Fibroblast of upper back skin (primary cell): ENCODE measurements around the gene THAP9.
"Not testable (repeated sequence)": the region's sequence is repeated elsewhere in the genome, so short reads cannot be mapped to it uniquely, and the experiment has no call there.

Experiments
- DNase-seq: peaks from one replicate; pipeline ENCODE4 v3.0.0-alpha.2; 2013

The THAP9 gene

DNA sequence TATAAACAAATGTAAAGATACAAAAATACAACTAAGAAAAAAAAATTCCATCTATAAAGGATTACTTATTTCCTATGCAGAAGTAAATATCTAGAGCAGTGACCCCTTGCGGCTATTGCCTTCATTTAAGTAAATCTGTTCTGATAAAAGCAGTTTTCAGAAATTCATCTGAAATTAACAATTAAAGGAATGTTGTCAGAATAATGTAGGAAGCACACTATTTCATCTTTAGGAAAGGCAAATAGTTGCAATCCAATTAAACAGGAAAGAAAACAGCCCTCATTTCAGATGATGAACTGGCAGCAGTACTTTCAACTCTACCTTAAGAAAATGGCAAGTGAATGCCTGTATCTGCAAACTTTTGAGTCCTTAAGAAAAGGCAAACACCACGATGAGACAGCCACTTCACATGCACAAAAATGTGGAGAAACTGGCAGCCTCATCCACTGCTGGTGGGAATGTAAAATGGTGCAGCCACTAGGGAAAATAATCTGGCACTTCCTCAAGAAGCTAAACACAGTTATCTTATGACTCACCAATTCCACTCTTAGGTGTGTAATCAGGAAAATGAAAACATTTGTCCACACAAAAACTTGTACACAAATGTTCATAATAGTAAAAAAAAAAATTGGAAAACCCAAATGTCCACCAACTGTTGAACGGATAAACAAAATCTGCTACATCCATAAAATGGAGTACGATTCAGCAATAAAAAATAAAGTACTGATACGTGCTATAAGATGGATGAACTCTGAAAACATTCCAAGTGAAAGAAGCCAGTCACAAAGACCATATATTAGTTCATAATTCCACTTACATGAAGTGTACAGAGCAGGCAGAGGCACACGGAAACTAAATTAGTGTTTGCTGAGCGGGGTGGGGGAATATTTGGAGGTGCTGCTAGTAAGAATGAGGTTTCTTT lies 2.0 kb upstream of the THAP9 start:
- peak; percentile 91 for DNase-seq

DNA sequence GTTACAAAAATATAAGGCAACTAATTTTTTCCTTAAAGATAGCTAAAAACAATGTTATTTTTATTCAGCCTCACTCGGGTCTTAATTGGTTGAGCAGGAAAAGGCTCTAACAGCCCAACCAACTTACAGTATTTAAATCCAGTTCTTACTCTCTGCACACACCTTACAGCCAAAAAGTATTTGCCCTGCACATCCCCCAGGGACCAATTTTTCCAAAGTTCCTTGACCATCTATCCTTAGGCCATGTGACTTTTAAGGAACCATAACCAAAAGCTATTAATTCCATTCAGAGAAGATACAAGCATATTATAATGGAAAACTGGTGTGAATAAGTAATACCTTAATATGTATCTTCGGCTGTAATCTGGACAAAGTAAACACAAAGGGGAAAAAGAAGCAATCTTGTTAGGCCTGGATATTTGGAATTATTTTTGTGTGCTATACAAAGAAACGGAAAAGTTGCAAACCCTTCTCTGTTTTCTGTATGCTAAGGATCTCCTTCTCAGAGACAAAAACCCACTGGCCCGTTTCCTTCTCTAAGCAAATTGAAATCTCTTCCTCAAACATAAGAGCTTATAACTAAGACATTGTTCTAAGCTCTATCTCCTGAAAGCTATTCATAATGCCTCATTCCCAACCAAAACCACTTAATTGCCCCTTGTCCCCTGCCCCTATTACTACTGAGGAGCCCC lies 1.0 kb upstream of the THAP9 start:
- DNase-seq = no peak

DNA sequence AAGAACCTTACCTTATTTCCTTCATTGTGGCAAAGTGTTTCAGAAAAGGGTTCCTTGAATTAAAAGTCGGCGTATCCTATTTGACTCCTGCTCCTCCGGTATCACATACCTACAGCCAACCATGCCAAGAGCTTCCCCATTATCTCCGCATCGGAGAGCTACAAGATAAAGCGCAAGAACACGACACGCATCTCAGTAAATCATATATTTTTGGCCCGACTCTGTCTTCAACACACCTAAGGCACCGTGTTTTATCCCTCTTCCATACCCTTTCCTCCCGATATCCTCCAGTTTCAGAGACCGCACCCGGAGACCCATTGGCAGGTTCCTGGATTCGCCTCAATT lies 497 bp upstream of the THAP9 start:
- DNase-seq = no peak

DNA sequence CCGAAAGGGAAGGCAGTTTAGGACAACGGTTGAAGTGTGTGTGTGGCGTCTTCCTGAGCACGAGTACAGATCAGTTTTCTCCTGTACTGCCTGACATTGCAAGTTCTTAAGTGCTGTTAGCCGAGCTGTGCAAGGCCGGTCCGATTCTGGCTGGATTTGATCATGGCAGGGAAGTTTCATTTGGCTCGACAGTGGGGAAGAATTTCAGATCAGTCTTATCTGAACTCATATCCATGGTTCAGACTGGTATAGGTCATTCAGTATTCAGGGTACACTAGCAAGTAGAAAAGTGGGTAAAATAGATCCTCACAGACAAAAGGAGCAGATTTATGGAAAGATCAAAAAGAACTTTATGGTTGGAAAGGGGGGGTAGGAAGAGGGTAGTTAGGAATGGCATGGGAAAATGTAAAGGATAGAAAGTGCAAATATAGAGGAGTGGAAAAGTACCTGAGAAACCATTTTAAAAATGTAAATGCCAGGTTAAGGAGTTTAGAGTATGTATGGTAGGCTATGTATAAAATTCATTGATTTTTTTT lies 716 bp downstream of the THAP9 start:
- DNase-seq = no peak

DNA sequence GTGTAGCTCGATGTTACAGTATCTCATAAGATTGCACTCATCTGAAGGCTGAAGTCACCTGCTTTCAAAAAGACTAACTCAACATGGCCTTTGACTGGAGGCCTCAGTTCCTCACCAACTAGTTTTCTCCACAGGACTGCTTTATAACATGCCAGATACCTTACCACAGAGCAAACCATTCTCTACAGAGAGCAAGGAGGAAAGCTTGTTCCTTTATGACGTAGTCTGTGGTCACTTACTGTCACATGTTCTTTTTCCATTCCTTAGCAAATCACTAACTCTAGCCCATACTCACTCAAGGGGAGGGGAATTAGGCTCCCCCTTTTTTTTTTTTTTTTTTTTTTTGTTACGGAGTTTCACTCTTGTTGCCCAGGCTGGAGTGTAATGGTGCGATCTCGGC lies 3.2 kb downstream of the THAP9 start:
- DNase-seq = no peak

DNA sequence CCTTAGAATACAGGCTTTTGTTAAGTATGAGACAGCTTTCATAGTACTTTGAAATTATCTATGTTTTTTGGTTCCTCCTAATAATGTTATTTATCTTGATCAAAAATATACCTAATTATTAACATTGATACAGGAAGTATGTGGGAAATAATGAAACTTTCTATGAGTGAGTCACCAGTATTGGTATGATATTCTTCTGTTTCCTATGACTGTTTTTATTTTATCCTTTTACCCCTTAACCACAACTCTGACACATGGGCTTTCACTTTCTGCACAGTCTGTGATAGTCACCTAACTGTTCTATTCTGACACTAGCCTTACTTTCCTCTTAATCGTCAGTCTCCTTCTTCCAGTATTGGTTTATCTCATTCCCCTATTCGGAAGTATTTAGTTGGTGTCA lies 4.7 kb downstream of the THAP9 start:
- DNase-seq = peak; percentile 48

DNA sequence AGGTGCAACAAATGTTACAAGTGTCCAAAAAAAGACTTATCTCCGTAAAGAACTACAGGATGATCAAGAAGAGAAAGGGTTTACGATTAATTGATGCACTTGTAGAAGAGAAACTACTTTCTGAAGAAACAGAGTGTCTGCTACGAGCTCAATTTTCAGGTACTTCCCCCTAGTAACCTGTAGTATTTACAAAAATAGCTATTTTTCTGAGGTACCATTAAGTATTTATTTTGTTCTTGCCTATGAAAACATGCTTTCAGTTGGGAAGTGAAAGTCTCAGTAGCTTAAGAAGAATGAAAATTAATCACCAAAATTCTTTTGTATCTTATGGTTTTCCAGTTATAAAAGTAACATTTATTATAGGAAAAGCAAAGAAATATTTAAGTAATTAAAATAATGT lies 5.9 kb downstream of the THAP9 start:
- DNase-seq = no peak

DNA sequence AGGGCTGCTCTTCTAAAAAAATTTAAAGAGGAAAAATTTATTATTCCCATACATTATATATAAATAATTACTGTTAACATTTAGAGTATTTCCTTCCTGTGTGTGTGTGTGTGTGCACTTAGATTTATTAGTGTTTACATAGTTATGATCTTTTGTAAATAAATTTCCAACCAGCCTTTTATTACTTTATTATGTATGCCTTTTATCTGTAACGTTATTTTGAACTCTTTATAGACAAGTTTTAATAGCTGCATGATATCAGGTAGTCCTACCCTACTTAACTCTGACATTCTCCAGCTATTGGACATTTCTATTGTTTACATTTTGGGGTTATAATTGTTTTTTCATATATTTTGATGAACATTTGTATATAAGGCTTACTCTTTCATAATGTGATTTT lies 8.8 kb downstream of the THAP9 start:
- no peak for DNase-seq

DNA sequence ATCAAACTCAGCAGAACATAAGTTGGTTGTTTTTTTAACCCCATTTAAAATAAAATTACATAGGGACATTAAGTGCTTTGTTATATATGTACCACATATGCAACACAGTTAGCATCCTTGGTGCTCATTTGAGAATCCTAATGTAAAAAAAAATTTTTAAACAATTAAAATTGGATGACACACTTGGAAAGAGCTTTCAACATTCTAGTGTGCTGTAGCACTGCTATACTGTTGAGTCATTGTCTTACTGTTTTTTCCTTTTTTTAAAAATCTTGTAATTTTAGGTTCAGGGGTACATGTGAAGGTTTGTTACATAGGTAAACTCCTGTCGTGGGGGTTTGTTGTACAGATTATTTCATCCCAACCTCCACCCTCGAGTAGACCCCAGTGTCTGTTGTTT lies 12.8 kb downstream of the THAP9 start:
- DNase-seq = no peak

DNA sequence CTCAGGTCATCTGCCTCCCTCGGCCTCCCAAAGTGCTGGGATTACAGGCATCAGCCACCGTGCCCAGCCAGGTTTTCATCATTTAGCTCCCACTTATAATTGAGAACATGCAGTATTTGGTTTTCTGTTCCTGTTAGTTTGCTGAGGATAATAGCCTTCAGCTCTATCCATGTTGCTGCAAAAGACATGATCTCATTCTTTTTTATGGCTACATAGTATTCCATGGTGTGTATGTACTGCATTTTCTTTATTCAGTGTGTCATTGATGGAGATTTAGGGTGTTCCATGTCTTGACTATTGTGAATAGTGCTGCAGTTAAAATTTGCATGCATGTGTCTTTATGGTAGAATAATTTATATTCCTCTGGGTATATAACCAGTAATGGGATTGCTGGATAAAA lies 13.4 kb downstream of the THAP9 start:
- DNase-seq = not testable (repeated sequence)

DNA sequence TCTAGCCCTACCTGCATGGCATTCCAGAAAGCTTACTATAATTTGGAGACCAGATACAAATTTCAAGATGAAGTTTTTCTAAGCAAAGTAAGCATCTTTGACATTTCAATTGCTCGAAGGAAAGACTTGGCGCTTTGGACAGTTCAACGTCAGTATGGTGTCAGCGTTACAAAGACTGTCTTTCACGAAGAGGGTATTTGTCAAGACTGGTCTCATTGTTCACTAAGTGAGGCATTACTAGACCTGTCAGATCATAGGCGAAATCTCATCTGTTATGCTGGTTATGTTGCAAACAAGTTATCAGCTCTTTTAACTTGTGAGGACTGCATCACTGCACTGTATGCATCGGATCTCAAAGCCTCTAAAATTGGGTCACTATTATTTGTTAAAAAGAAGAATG lies 17.6 kb downstream of the THAP9 start:
- DNase-seq = no peak

DNA sequence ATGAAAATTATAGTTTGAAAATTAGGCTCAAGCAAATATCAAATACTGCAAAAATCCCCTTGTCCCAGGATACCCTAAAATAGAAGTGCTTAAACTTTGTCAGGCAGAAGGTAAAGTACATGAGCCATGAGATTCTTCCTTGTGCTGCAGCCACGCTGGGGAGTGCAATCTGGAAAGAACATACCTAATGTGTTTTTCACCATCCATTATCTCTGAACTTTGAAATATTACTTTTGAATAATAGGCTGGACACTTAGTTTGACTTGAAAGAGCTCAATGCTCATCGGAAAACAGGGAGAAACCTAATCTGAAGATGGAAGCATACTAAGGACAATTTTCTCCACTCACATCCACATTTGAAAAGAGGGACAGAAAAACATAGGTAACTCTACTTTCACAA lies 18.9 kb downstream of the THAP9 start:
- DNase-seq = no peak

DNA sequence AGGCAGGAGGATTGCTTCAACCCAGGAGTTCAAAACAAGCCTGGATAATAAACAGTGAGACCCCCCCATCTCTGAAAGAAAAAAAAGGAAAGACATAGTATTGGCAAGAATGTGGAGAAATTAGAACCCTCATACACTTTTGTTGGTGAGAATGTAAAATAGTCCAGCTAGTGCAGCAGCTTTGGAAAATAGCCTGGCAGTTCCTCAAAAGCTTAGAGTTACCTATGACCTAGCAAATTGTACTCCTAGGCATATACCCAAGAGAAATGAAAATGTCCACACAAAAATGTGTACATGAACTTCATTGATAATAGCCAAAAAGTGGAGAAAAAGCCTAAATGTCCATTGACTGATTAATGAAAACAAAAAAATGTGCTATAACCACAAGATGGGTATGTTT lies 21.3 kb downstream of the THAP9 start:
- no peak for DNase-seq

DNA sequence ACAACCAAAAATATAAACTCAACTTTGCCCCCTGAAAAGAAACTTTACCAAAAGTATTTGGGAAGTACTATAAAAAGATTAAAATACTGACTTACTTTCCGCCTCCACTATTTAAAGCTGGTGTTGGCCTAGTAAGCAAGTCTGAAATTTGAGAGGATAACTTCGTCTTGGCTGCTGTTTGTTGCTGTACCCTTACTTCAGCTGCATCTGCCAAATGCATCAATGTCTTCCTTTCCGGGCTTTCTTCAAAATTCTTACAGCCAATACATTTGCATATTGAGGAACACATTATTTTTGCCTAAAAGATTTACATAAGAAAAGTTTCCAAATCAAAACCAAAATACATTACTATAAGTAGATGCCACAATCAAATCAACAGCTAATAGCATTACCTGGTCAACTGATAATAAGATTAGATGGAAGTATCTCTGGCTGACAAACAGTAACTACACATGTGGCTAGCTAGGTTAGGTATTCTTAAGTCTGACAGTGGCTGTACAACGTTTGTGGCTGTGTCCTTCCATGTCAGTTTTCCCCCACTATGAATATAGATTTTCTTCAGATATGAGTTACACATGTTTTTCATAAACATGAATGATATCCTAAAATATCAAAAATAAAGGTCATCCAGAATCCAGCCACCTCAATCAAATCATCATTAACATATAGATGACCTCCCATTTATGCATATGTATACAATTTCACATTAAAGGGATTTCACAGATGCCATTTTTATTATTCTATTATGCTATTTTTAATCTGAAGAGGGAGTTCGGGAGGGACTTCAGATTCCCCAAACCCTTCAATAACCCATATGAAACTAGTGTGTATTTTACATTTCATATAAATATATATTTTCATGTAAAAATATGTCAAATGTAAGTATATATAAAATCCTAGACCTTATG lies 30.6 kb downstream of the THAP9 start:
- DNase-seq = no peak

DNA sequence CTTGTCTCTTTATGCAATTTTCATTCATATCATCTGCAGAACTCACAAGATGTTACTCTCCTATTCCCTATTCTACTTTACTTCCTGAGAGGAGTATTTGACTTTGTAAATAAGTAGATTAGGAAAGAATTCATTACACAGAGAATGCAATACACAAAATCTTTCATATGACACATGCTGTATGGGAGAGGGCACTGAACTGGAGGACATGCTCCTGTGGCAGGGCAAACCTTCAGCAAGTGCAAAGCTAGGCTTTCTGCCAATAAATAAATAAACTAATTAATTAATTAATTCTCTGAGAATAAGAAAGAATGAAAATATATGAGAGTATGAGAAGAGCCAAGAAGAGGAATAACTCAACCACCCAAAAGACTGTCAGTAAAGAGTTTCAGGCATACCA lies 33.9 kb downstream of the THAP9 start:
- DNase-seq = no peak

DNA sequence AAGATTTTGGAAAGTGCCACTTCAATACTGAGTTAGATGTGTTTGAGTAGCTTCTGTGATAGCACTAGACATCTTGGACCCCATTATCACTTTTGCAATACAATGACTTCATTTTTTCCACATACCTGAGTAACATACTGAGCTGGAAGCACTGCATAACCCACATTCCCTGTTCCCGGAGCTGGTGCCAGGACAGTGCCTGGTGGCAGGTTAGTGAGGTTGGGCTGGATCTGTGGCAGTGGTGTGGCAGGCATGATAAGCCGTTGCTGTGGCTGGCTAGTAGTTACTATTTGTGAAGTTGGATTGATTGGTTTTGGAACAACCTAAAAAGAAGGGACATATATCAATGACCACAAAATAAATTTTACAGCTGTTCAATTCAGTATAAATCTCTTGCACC lies 38.9 kb downstream of the THAP9 start:
- no peak for DNase-seq

DNA sequence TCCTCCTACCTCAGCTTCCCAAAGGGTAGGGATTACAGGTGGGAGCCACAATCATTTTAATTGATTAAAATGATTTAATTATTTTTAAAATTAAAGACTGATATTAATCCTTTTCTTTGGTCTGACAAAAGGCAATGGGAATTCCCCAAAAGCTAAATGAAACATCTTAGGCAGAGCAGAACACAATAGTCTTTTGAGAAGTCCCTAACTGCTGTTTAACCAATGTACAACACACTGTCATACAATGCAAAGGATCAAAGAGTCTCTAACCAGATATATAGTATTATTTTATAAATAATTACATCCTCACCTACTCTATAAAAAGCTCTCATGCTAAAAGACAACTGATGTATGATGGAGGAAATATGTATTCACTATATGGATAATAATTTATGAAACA lies 47.0 kb downstream of the THAP9 start:
- no peak for DNase-seq

DNA sequence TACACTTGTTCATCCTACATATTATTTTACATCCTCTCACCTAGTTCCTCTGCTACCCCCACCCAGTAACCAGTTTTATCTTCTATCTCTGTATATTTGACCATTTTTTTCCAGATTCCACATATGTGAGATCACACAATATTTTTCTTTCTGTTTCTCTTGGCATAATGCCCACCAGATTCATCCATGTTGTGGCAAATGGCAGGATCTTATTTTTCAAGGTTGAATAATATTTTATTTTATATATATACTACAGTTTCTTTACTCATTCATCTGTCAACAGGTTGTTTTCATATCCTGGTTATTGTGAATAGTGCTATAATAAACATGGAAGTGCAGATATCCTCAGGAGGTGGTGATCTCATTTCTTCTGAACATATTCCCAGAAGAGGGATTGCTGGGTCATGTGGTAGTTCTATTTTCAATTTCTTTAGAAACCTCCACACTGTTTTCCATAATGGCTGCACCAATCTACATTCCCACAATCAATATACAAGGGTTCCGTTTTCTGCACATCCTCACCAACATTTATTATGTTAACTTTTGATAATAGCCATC lies 48.2 kb downstream of the THAP9 start:
- DNase-seq = peak; percentile 14

DNA sequence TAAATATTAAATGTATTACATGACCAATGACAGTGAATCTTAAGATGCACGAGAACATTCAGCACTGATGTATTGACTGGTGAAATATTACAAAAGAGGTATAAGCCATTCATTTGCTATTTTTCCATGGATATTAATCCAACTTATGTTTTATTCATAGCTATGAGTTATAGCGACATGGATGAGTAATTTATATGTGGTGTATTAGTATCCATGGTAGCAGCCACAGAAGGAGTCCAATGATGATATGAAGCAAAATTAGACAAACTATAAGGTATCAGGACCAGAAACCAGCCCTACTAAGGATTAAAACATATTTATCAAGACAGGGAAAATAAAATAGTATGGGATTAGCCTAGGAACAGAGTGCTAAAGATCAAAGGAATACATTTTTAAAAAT lies 50.7 kb downstream of the THAP9 start:
- DNase-seq = peak; percentile 13

DNA sequence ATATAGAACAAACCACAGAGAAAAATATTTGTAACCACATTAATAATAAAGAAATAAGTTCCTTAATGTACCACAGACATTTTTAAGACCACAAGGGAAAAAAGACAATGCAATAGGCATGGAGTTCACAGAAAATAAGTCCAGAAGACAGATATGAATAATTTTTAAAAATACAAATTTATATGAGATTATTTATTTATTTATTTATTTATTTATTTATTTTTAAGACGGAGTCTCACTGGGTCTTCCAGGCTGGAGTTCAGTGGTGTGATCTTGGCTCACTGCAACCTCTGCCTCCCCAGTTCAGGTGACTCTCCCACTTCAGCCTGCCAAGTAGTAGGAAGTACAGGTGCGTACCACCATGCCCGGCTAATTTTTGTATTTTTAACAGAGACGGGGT lies 53.7 kb downstream of the THAP9 start:
- peak; percentile 13 for DNase-seq

DNA sequence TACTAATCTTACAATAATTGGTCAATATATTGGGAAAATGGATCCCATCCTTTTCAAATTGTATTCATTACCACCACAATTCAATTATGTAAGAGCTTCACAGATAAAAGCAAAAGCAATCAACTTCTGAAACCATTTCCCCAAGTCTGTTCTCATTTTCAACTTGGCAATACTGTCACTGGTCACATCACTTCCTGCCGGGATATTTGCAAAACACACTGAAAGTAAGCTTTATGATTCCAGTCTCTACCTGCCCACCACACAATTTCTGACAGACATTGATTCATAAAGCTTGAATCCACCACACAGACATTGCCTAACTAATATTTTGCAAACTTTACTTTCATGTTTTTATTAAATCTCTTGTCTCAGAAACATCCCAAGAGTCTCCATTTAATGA lies 56.5 kb downstream of the THAP9 start:
- DNase-seq = no peak

DNA sequence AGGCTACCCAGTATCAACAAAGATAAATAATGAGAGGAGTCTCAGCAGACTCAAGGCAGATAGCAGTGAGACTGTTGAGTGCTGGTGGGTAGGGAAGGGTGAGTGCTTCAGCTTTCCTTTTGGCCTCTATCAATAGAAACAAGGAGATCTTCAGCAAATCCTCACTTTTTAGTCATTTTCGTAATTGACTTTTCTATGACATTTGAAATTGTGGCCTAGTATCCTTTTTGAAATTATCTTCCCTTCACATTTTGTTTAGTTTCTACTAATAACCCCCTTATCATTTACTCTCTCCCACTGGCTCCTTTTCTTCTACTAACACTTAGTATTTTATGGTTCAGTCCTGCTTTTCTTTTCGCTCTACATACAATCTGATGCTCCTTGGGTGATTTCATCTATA lies 65.2 kb downstream of the THAP9 start:
- no peak for DNase-seq

DNA sequence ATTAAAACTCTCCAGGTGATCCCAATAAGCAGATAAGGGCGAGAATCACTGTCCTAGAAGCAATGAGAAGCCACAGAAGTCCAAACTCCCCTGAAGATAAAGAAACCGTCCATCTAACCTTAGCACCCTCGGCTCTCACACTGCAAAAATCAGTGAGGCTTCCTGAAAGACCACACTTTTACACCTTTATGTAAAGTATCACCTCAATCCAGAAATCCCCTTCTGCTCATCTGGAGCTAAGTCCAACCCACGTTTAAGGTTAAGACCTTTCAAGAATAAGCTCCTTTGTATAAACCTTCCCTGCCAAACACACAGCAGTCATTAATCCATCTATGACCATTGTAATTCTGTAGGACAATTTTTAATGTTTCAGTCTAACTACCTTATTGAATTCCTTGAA lies 68.4 kb downstream of the THAP9 start:
- DNase-seq = no peak
